Endothelial cell of umbilical vein (primary cell): ENCODE measurements around the gene BMP2. TPM values are rescaled to one million over a fixed set of nuclear protein-coding genes. Genes with fewer than 3 reads are reported as not detected.

ENCODE experiments used
- BruUV-seq: library from RNA; stranded (reverse); fragments of 400-500 nt; replicated peaks from 2 replicates; lab custom pipeline; 2021; lab: Mats Ljungman, UMichigan
- CTCF ChIA-PET: fragments of 300-600, 350-600 bp; sonication (Branson Sonifier 250); formaldehyde crosslinking; loops from one replicate; lab custom pipeline; 2021; ENCODE audit warnings: antibody characterized with exemption, inconsistent platforms; lab: Charles Lee
- POLR2A ChIA-PET: fragments of 300-600, 350-600 bp; sonication (Branson Sonifier 250); formaldehyde crosslinking; loops from one replicate; lab custom pipeline; 2021; ENCODE audit warnings: antibody characterized with exemption, inconsistent platforms; lab: Charles Lee
- DNase-seq: peaks from one replicate; pipeline ENCODE4 v3.0.0-alpha.2; 2011; ENCODE audit warnings: low read depth, low spot score
- FAIRE-seq: peaks from 2 replicates; lab custom pipeline; 2011; peaks lifted over from hg19 to GRCh38; lab: Jason Lieb, UNC
- H2AFZ ChIP-seq: 2 replicates; pipeline ENCODE4 v1.6.0; 2012; ENCODE audit warnings: low read depth, low read length, control low read depth, inconsistent platforms
- H3K27ac ChIP-seq: 2 replicates; pipeline ENCODE4 v1.5.1; 2011; ENCODE audit warnings: low read depth, mild to moderate bottlenecking, control low read depth, low read length, moderate library complexity; ENCODE audit not compliant: insufficient read depth
- H3K27me3 ChIP-seq, 2 experiments: 2 replicates each; pipeline versions ENCODE4 v1.6.0 to v1.6.1; 2011; ENCODE audit warnings: low read length in 2 of 2, mixed read lengths in 1 of 2; ENCODE audit not compliant: control insufficient read depth in 2 of 2, insufficient read depth in 2 of 2
- H3K36me3 ChIP-seq, 2 experiments: 2 replicates in 1 of 2; 3 replicates in 1 of 2; pipeline ENCODE4 v1.5.1; 2011; ENCODE audit warnings: low read length in 2 of 2, mild to moderate bottlenecking in 1 of 2, moderate library complexity in 1 of 2; ENCODE audit not compliant: control insufficient read depth in 2 of 2, insufficient read depth in 2 of 2; ENCODE audit errors: extremely low read depth in 1 of 2
- H3K4me1 ChIP-seq: 3 replicates; pipeline ENCODE4 v1.5.1; 2011; ENCODE audit warnings: mild to moderate bottlenecking, low read length; ENCODE audit not compliant: control insufficient read depth, insufficient read depth; ENCODE audit errors: extremely low read depth
- H3K4me2 ChIP-seq: 2 replicates; pipeline ENCODE4 v1.6.1; 2011; ENCODE audit warnings: low read length, control low read depth, mixed read lengths; ENCODE audit not compliant: insufficient read depth
- H3K4me3 ChIP-seq, 3 experiments: fragments of 200-600 bp in 1 of 3; sonication (generic), shearing (Covaris generic) in 1 of 3; replicated peaks in 1 of 3; 2 replicates each; pipeline ENCODE4 v1.5.1; 2011 to 2016; ENCODE audit warnings: control low read depth in 3 of 3, low read length in 3 of 3, mild to moderate bottlenecking in 2 of 3, inconsistent platforms in 1 of 3, low read depth in 1 of 3, moderate library complexity in 1 of 3; ENCODE audit not compliant: insufficient read depth in 1 of 3
- H3K79me2 ChIP-seq: 2 replicates; pipeline ENCODE4 v1.6.0; 2012; ENCODE audit warnings: low read length, inconsistent platforms; ENCODE audit not compliant: control insufficient read depth, insufficient read depth
- H3K9ac ChIP-seq: replicated peaks from 2 replicates; pipeline ENCODE3; 2011; ENCODE audit warnings: low read length, control low read depth; ENCODE audit not compliant: insufficient read depth; ENCODE audit errors: extremely low read depth
- H3K9me1 ChIP-seq: replicated peaks from 3 replicates; pipeline ENCODE4 v1.6.0; 2011; ENCODE audit warnings: mild to moderate bottlenecking, low read length; ENCODE audit not compliant: control insufficient read depth, insufficient read depth; ENCODE audit errors: extremely low read depth
- H3K9me3 ChIP-seq: replicated peaks from 2 replicates; pipeline ENCODE4 v1.5.1; 2012; ENCODE audit warnings: low read length, inconsistent platforms; ENCODE audit not compliant: control insufficient read depth, insufficient read depth
- H4K20me1 ChIP-seq: replicated peaks from 2 replicates; pipeline ENCODE3; 2011; ENCODE audit warnings: mild to moderate bottlenecking, low read length; ENCODE audit not compliant: control insufficient read depth, insufficient read depth; ENCODE audit errors: extremely low read depth
- EZH2 ChIP-seq: IDR thresholded peaks from 2 replicates; pipeline ENCODE4 v1.6.1; 2012; ENCODE audit warnings: borderline replicate concordance, low read depth, mild to moderate bottlenecking, moderate library complexity, low read length, inconsistent platforms; ENCODE audit not compliant: severe bottlenecking
- FOS ChIP-seq: IDR thresholded peaks from 2 replicates; pipeline ENCODE4 v1.6.1; 2011; ENCODE audit warnings: mild to moderate bottlenecking, low read length, moderate library complexity, borderline replicate concordance; ENCODE audit not compliant: insufficient read depth
- GATA2 ChIP-seq: IDR thresholded peaks from 2 replicates; pipeline ENCODE4 v1.7.0; 2011; ENCODE audit warnings: low read depth, mild to moderate bottlenecking, moderate library complexity, mixed read lengths, low read length; ENCODE audit not compliant: insufficient read length, insufficient read depth
- JUN ChIP-seq: IDR thresholded peaks from 2 replicates; pipeline ENCODE4 v1.6.1; 2011; ENCODE audit warnings: borderline replicate concordance, low read depth; ENCODE audit not compliant: insufficient read length, insufficient read depth
- MYC ChIP-seq: IDR thresholded peaks from one replicate; pipeline ENCODE4 v1.6.1; 2011; ENCODE audit warnings: mild to moderate bottlenecking, low read depth, low read length
- POLR2A ChIP-seq: IDR thresholded peaks from 2 replicates; pipeline ENCODE4 v1.6.1; 2012; ENCODE audit warnings: low read depth, mild to moderate bottlenecking, control low read depth, low read length
- POLR2AphosphoS5 ChIP-seq: IDR thresholded peaks from 2 replicates; pipeline ENCODE4 v1.6.1; 2012; ENCODE audit warnings: low read depth, mild to moderate bottlenecking, control low read depth, low read length, moderate library complexity; ENCODE audit not compliant: insufficient read depth
- dilution Hi-C: fragments of 300-500 bp; cut with MboI; formaldehyde crosslinking; loops from one replicate; pipeline ENCODE4 v1.15.0; 2019; ENCODE audit warnings: low sequenced_read_pairs; ENCODE audit not compliant: extremely low pct_ligation_motif_present
- intact Hi-C: fragments of 100-400 bp; cut with micrococcal nuclease; formaldehyde crosslinking; loops from one replicate; pipeline ENCODE4 v1.10.0; 2022
- polyA plus RNA-seq, 4 experiments: library from polyadenylated mRNA; depleted of rRNA in 3 of 4; stranded (reverse) in 3 of 4; unstranded in 1 of 4; fragments of >200 nt; gene quantifications; 2 replicates each; pipeline versions ENCODE4 v1.2.1 to v1.2.3, GENCODE V29; 2011 to 2012; ENCODE audit warnings: missing spikeins in 1 of 4
- total RNA-seq: library from RNA; stranded (reverse); gene quantifications from 2 replicates; pipeline ENCODE4 v1.2.3, GENCODE V29; 2021
- TF ChIP-seq, protein P1 (sequence below), 2 donors: IDR thresholded peaks; 1 replicate in 1 of 2; 2 replicates in 1 of 2; pipeline ENCODE4 v1.5.1; 2011; ENCODE audit warnings: low read length in 2 of 2, mild to moderate bottlenecking in 2 of 2, moderate library complexity in 2 of 2, control low read depth in 1 of 2, inconsistent platforms in 1 of 2, low read depth in 1 of 2; ENCODE audit not compliant: insufficient read depth in 1 of 2; ENCODE audit errors: extremely low read depth in 1 of 2
- TF ChIP-seq, protein P2 (sequence below): IDR thresholded peaks from 2 replicates; pipeline ENCODE4 v1.6.1; 2011; ENCODE audit not compliant: insufficient read depth, insufficient read length

The BMP2 gene
- total and polyA plus RNA-seq, 2 donors (not counting 3 experiments of a cell fraction or from before 2014, with no cell fraction given) = 7.1 to 15.7 TPM

DNA sequence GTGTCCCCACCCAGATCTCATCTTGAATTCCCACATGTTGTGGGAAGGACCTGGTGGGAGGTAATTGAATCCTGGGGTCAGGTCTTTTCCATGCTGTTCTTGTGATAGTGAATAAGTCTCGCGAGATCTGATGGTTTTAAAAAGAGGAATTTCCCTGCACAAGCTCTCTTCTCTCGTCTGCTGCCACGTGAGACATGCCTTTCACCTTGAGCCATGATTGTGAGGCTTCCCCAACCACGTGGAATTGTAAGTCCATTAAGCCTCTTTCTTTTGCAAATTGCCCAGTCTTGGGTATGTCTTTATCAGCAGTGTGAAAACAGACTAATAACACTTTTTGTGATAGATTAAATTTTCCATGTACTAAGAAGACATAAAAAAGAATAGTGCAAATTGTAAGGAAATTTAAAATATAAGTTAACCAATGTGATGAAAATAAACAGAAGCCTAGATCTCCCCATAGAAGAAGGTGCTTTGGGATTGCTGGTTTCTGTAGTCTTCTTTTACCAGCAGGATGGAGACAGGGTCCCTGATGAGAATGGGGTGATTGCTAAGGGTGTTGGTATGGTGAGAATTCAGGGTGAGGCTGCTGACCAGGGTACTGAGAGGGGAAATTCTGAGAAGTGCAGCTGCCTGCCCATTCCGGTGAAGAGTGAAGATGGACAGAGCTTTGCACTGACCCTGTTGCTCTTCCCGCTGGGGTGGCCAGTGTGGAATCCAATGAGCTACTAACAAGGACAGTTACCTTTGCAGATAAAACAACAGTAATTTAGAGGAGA lies 50.7 kb downstream of the BMP2 start:
- dilution Hi-C loops (no loop called here), intact Hi-C loops (loop anchor here (2.0 kb wide), 1 partner anchor 639 kb away; no protein-coding TSS in a partner anchor)
- ChIA-PET CTCF (interaction anchor here (0.7 to 2.3 kb wide), 4 partner anchors 34 to 553 kb away, joined by 3 to 19 read pairs (median 4); no protein-coding TSS in a partner anchor), POLR2A (no interaction called here)
- Histone ChIP-seq H2AFZ (no peak overlapping the region), H3K4me1 (no peaks in the 10 kb centered on the region), H3K9me3 (no peaks in the 10 kb centered on the region), H3K27me3 (peaks cover 0 to 2% of the 10 kb centered on the region in 2 experiments), H3K36me3 (no peaks in the 10 kb centered on the region), H4K20me1 (no peaks in the 10 kb centered on the region), H3K79me2 (no peaks in the 10 kb centered on the region), H3K4me2 (no peak overlapping the region), H3K9ac (no peak overlapping the region), H3K27ac (no peak overlapping the region), H3K9me1 (no peaks in the 10 kb centered on the region), H3K4me3 (no peak overlapping the region)
- BruUV-seq = no TSS peak
- TF ChIP-seq JUN (no peak), POLR2A (no peak), EZH2 (no peak), POLR2AphosphoS5 (no peak), FOS (no peak), MYC (no peak), GATA2 (no peak)
- TF ChIP-seq, protein P1, sequence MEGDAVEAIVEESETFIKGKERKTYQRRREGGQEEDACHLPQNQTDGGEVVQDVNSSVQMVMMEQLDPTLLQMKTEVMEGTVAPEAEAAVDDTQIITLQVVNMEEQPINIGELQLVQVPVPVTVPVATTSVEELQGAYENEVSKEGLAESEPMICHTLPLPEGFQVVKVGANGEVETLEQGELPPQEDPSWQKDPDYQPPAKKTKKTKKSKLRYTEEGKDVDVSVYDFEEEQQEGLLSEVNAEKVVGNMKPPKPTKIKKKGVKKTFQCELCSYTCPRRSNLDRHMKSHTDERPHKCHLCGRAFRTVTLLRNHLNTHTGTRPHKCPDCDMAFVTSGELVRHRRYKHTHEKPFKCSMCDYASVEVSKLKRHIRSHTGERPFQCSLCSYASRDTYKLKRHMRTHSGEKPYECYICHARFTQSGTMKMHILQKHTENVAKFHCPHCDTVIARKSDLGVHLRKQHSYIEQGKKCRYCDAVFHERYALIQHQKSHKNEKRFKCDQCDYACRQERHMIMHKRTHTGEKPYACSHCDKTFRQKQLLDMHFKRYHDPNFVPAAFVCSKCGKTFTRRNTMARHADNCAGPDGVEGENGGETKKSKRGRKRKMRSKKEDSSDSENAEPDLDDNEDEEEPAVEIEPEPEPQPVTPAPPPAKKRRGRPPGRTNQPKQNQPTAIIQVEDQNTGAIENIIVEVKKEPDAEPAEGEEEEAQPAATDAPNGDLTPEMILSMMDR (IDR thresholded peaks at IDR 0.05; ENCODE audit: extremely low read depth in 1 of 2, insufficient read depth in 1 of 2, low read depth in 1 of 2, low read length in 2 of 2) = no peak
- TF ChIP-seq, protein P2, sequence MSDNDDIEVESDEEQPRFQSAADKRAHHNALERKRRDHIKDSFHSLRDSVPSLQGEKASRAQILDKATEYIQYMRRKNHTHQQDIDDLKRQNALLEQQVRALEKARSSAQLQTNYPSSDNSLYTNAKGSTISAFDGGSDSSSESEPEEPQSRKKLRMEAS = no peak
- no peak for FAIRE-seq
- DNase-seq = no peak
